Stimulated activated CD8-positive, alpha-beta memory T cell treated with anti-CD3 and anti-CD28 coated beads, Interleukin-15, amount 100 ng/mL, for 1 hour (primary cell): ENCODE results near the gene GNAQ.
A peak's percentile ranks its signal among the peaks of the same experiment; 100 is the strongest.

ENCODE experiments used
- DNase-seq: peaks from one replicate; pipeline ENCODE4 v3.0.0-alpha.2; 2020; ENCODE audit warnings: low read depth

The GNAQ gene

DNA sequence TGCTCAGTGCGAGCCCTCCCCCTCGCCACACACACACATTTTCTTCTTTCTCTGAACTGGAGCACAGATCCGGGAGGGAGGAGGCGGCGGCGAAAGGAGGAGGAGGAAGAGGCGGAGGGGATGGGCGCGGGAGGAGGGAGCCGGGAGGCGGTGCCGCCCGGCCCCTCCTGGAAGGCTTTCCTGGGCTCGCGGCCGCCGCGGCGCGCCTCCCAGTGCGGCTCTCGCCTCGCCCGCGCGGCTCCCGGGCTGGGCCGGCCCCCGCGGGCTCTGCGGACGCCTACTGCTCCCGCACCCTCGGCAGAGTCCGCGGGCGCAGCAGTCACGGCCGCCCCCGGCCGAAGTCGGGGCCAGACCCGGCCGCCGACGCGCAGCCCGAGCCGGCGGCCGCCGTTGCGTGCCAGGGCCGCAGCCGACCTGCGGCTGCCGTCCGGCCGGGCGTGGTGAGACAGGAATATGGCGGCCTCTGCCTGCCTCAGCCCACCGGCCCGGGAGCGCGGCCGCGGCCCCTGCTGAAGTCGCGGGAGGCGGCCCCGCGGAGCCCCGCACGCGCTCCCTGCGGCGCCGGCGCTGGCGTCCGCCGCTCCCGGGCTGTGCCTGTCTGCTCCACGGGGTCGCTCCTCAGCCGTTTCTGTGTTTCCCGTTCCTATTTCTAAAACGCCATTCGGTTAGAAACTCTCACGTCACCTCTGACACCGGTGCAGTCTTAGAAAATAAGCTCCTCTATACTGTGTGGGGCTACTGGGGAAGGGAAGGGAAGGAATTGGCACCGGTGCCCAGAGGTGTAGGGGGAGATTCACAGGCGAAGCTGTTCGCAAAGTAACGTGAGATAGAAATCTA, 500 bp upstream of the GNAQ start:
- peak; percentile 41 for DNase-seq

DNA sequence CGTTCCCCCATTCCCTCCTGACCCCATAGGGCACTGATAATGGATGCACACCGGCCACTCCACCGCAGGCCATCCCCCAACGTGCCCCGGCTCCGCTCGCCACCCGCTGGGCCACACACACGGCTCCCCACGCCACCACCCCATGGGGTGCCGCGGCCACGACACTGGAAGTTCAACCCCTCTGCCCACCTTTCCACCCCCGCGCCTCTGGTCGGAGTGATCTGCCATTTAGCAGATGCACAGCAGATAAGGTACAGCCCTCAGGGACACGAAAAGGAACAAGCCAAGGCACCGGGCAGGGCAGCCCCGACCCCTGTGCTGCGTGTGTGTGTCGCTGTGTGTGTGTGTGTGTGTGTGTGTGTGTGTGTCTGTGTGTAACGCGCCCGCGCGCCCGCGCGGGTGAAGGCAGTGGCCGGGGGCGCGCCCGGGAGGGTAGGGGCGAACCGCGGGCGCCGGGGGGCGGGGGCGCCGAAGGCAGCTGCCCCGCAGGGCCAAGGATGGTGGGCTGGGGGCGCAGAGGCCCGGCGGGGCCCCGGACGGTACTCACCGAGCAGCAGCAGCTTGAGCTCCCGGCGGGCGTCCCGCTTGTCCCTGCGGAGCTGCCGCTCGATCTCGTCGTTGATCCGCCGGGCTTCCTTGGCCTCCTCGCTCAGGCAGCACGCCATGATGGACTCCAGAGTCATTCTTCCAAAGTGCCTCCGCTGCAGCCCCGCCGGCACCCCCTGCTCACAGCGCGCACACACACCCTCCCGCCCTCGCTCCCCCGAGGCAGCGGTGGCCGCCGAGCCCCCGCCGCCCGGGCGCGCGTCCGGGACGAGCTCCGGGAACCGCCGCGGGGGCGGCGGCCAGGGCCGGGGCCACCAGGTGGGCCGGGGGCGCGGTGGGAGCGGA, 813 bp downstream of the GNAQ start:
- DNase-seq: no peak

DNA sequence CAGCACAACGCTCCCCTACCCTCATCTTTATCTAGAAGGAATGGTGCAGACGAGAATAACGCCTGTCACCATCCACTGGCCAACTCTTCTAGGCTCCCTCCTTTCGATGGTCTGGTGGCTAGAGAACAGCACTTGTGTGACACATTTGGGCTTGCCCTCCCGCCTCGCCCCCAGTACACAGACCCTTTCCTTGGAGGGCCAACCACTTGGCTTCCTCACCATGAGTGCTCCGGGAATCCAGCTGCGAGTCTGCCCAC, 1.4 kb downstream of the GNAQ start:
- no peak for DNase-seq

DNA sequence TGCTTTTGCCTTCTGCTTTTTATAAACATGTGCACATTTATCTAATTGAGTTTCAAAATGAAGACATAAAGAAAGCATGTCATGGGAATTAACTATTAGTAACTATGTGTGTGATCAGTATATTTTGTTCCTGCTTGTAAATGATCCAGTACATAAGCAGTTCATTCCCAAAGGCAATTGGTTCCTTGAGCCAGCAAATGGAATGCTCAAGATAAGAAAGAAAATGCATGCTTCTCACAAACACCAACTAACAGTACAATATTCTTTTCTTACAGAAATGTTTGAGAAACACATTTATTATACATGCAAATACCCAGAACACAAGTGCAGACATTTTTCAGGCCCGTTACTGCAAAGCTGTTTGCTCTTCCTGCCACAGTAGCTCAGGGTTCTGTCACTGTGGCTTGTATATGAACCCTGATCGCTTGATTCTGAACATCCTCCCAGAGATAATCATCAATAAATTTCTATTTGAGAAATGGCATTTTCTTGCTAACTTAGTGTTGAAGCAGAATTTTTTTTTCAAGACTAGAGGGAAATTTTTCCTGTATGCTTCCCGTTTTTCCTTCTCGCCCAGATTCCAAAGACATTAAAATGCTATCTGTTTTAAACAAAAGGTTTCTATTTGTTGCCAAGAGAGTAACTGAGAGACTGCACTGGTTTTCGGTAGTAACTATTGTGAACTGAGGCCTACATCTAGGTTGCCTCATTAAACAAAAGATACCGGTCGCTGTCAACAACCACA, 1.9 kb downstream of the GNAQ start:
- DNase-seq: no peak

DNA sequence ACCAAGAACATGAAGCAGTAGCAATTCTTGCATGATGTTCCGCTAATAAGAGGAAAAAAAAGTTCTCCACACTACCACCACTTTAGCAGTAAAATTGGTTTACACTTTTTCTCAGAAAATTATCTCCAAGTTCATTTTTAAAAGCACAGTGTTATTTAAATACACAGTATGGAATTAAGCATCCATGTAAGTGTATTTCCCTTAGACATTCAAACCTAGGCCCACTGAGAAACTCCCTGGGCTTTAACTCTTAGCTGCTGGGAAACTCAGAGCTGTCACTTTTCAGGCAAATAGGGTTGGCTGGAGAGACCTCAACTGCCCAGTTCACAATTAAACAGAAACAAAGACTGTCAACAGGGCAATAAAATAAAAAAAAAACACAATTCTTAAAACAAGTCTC, 2.7 kb downstream of the GNAQ start:
- DNase-seq: no peak

DNA sequence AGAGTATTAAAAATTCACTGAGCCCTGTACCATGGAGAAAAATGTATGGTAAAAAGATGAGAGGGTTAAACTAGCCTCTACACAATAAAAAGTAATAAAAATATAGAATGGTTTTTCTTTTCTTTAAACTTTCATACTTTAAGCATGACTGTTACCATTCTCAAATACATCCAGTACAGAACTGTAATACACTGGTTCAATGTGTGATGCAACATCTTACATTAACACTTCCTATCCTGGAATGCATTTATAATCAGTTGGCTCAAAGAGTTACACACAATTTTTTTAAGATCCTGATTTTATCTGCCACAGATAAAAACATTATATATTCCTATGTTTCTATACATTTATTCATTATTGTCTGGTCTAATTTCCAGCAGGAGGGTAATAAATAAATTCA, 4.7 kb downstream of the GNAQ start:
- no peak for DNase-seq

DNA sequence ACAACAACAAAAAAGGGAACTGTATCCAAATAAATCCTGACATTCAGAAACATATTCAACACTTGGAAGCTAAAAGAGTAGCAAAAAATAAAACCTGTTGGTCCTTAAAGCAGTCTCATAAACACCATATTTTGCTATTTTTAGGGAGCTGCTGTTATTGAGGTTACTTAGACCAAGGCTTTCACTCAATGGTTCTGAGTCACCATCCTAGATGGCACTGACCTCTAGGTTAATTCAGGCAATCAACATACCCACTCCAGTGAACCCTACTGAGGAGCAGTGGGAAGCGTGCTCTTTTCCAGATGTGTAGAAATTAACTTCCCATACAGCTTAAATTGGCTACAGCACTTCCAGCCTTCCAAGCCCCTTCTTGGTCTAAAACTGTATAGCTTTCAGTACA, 5.2 kb downstream of the GNAQ start:
- no peak for DNase-seq

DNA sequence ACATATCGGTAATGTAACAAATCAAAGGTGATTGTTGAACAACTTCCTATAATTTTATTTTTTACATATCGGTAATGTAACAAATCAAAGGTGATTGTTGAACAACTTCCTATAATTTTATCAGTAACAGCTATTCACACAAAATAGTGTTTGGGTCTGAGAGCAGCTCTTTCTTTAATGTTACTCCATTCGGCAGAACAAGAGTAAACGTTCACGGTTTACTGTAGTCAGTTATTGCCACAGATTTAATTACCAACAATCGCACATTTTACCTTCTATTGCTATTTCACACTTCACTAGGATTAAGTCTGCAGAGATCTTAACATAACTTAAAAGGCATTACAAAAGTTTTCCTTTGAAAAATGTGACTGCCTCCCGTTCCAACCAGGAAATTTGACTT, 6.4 kb downstream of the GNAQ start:
- DNase-seq: no peak

DNA sequence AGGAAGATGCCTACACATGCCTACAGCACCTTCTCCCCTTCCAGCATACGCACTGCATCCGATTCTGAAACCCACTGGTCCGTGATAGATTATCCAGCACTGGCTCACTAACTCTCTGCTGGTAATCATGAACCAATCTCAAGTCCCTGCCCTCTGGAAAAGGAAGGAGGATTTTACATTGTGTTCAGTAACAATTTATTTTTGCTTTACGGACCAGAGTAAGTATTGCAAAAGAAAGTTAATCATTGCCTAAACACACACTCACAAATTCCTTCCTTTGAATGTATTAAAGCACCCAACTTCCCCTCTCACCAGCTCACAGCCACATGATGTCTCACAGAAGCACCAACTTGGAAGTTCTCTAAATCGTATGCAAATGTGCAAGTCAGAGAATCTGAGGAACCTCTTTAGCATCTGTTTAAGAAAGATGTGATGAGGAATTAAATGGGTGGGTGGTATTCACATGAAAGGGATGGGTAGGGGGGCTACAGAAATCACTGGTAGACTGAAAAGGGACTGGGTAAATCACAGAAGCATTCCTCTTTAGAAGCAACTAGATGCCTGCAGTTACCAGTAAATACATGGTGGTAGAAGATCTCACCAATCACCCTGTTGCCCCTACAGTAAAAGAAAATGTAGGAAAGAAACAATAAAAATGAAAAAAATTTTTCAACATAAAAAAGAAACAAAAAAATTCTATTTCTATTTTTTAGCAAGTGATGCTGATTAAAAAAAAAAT, 8.4 kb downstream of the GNAQ start:
- DNase-seq: no peak

DNA sequence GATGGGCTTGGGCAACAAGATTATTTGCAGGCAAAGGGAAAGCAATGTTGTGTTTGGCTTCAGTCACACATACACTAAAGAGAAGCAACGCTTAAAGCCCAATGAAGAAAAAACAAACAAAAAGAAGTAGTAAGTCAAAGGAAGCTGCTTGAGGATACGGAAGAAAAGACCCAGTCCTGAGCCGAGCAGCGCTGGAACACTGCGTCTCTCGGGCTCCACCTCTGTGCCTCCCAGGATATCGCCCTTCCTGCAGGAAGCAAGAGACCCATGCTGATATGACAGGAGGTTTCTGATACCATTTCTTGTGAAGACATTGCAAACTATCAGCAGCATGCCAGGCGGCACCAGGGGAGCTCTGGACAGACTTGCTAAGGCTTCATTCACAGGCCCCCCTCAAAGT, 9.9 kb downstream of the GNAQ start:
- no peak for DNase-seq

DNA sequence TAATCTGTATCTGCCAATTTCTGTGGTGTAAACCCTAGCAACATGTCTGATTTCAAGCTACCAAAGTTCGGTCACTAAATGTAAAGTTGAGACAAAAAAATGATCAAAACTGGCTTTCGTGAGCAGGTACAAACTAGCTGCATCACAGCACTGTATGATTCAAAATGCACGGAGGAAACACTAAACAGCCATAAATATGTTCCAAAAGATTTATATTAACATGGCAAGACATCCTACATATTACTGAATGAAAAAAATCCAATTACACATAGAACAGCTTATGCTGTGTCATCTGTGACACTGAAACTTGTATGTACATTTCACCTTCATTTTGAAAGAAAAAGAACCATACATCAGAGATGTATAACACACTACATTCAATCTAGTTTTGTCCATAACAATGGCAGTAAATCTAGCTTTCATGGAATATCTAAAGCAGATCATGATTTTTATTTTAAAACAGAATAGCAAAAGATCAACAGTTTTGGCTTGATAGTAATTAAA, 14.4 kb downstream of the GNAQ start:
- no peak for DNase-seq

DNA sequence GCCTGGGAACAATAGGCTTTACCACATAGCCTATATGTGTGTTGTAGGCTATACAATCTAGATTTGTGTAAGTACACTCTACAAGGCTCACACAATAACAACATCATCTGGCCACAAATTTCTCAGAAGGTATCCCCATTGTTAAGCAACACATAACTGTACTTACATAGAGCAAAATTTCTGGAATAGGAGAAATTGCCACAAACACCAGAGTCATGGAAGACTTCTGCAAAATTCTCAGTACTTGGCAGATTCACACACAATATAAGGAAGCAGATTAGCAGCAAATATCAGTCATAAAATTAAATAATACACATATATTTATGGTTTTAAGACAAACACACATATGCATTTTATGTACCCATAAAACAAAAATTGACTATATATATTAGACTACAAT, 16.4 kb downstream of the GNAQ start:
- DNase-seq: no peak

DNA sequence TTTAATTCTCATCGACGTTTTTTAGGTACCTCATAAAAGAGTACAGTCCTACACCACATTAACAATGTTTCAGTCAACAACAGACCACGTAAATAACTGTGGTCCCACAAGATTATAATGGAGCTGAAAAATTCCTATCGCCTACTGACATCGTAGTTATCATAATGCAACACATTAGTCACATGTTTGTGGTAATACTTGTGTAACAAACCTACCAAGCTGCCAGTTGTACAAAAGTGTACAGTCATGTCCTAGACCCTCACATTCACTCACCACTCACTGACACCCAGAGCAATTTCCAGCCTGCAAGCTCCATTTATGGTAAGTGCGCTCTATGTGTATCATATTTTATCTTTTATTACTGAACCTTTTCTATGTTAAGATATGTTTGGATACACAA, 16.8 kb downstream of the GNAQ start:
- DNase-seq: no peak

DNA sequence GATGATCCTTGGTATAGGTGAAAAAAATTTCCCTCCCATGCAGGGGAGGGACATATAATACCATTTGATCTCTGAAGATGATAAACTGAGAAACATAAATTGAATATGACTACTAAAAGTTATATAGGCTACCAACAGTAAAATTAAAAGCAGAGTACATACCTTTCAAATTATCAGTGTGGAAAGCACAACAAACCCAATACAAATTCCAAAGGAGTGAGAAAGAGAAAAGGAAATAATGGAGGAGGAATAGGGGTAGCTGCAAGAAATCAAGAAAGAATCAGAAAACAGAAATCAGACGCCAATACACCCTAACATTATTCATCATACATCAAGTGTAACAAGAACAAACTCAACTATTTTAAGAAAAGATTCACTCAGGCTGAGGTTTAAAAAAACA, 17.7 kb downstream of the GNAQ start:
- DNase-seq: no peak

DNA sequence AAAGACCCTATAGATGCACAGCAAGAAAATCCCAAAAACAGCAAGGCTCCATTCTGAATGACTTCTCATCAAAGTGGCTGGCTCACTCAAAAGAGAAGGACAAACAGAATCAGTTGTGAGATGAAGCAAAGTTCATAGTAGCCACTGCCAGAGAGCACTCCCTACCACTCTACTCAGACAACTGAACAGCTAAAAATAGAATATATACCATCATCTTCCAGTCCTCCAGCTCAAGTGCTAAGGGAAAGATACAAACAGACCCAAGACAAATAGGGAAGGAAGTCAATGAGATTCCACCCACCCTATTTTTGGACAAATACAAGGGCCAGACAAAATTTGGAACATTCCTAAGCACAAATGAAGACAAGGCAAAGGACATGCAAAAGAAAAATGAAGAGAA, 20.6 kb downstream of the GNAQ start:
- DNase-seq: no peak

DNA sequence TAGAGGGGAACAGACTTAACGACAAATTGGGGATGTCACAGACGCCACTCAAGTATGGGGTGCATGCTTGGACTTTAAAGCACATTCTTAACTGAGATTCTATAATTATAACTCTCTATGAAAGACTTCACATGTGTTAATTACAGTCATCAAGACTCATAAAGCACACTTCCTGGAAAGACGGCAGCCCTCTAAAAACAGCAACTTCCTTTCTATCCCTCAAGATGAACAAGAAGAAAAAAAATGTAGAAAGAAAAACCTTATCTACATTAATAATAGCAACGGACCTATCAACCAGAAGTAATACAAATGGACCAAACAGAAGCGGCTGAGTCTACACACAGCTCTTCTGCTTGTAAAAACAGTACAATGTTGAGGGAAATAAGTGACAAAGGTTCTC, 21.2 kb downstream of the GNAQ start:
- no peak for DNase-seq

DNA sequence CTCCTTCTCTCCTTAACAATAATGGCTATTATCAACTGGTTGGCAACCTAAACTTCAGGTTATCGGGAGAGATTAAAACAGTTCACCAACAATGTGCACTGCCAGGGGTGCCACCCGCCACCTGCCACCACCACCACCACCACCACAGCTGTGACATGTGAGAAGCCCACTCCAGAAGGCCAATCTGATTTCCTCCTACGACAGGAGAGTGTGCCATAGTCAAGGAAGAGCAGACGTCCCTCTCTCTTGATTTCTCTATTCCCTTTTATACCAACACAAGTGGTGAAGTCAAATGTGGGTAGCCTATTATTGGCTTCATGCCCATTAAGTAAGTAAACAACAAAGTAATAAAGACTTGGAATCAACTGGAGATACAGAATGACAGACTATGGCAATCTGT, 22.4 kb downstream of the GNAQ start:
- DNase-seq: no peak

DNA sequence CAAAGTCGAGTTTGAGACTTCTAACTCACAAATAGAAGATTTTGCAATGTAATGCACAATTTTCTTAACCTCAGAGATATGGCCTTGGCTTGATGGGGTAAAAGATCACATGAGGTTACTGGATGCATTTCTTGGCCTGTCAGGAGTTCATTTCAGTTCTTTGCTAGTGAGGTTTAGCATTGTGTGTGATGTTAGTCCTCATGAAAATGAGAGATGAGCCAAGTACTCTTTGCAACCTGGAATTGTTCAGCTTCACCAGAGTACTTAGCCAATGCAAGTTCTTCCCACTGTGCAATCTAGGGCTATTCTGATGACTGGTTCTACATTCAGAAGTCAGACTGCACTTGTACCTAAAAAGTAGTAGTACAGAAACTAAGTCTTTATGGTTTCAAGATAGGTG, 24.9 kb downstream of the GNAQ start:
- no peak for DNase-seq

DNA sequence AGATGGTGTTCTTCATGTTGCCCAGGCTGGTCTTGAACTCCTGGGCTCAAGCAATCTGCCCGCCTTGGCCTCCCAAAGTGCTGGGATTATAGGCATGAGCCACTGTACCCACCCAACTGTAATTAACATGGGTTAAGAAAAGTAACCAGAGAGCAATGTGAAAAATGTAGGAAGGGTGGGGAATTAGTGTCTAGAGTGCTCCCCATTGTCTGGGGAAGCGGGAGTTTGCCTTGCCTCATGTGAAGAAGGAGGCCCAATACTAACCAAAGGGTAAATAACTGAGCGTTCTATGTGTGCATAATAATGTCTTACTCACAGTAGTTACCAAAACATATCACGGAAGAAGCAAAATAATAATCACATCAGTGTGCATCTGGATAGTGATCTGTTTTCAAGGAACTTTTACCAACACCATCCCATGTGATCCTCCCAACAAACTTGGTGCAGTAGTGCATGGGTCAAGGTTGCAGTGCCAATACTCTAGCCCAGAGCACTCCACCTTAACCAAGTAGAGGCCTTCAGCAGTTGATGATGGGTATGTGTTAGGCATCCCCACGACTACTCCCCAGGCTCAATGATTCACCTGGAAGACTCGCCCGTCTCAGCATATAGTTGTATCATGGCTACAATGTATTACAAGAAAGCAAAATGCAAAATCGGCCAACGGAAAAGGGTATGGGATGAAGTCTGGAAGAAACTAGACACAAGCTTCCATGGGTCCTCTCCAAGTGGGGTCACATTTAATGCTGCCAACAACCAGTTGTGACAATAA, 26.2 kb downstream of the GNAQ start:
- DNase-seq: no peak

DNA sequence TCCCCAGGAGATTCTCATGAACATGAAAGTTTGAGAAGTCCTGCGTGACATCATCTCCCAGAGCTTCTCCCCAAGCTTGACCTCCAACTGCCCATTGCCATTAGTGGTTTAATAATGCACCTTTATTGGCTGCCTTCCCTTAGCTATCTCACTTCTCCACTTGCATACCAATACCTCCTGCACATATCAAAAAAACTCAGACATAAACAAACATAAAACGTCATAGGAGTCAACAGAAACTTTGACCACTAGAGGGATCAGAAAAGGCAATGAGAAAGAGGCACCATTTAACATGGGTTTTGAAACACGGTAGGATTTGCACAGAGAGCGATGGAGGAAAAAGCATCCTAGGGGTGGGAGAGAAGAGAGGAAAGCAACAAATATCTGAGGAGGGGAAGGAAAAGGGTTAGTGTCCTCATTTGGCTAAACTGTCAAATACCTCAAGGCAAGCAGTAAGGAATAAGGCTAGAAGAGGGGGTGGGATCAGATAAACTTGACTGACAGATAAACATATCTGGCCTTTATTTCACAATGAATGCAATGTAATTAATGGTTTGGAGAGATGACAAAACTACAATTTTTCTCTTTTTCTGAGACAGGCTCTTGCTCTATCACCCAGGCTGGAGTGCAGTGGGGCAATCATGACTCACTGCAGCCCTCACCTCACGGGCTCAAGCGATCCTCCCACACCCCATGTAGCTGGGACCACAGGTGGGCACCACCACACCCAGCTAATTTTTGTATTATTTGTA, 27.0 kb downstream of the GNAQ start:
- DNase-seq: no peak

DNA sequence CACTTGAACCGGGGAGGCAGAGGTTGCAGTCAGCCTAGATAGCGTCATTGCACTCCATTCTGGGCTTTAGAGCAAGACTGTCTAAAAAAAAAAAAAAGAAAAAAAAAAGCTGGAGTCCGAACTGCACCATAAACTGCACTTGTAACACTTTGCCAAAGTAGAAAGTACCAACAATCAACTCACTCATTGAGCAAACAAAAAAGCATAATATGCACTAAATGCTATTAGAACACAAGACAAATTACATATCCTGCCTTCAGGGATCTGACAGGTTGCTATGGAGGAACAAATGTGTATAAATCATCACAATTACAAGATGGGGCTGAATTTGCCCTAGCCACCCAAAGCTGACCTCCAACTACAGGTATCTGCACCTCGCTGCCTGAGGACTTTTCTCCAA, 27.9 kb downstream of the GNAQ start:
- no peak for DNase-seq
